ENCODE data around the gene TNIP1.
A peak's percentile ranks its signal among the peaks of the same experiment; 100 is the strongest.

The TNIP1 gene

GRCh38 chr5:151085517-151086041, 4.7 kb upstream of the TNIP1 start:
- Mint-ChIP-seq H3K4me1 (ENCODE audit: low read depth) (peaks cover 77% of the 10 kb centered on the region), H3K27me3 (no peaks in the 10 kb centered on the region), H3K9me3 (no peaks in the 10 kb centered on the region), H3K4me3 (peak overlapping the region; percentile 68), H3K27ac (peak overlapping the region; percentile 80), H3K36me3 (ENCODE audit: low read depth) (peaks cover 1% of the 10 kb centered on the region)
- intact Hi-C loops (cut with micrococcal nuclease) = loop anchor here (1.0 kb wide), 1 partner anchor 8 kb away; no protein-coding TSS in a partner anchor

- H3K27me3 Mint-ChIP-seq = no peaks in the 10 kb centered on the region
- H3K27ac Mint-ChIP-seq = peak overlapping the region; percentile 80
- H3K36me3 Mint-ChIP-seq (ENCODE audit: low read depth) = peaks cover 12% of the 10 kb centered on the region
- no peak overlapping the region for H3K4me3 Mint-ChIP-seq
- intact Hi-C loops (cut with micrococcal nuclease) = no loop called here
- no peaks in the 10 kb centered on the region for H3K9me3 Mint-ChIP-seq
- peaks cover 76% of the 10 kb centered on the region for H3K4me1 Mint-ChIP-seq (ENCODE audit: low read depth)
These were observed 3.5 kb upstream of the TNIP1 start for GRCh38 chr5:151084363-151084762.

- no peaks in the 10 kb centered on the region for H3K9me3 Mint-ChIP-seq
- peaks cover 24% of the 10 kb centered on the region for H3K36me3 Mint-ChIP-seq (ENCODE audit: low read depth)
- intact Hi-C loops (cut with micrococcal nuclease) = no loop called here
- peak overlapping the region; percentile 95 for H3K27ac Mint-ChIP-seq
- no peaks in the 10 kb centered on the region for H3K27me3 Mint-ChIP-seq
- H3K4me1 Mint-ChIP-seq (ENCODE audit: low read depth) = peaks cover 76% of the 10 kb centered on the region
- H3K4me3 Mint-ChIP-seq = peak overlapping the region; percentile 66
These were observed 2.3 kb upstream of the TNIP1 start for GRCh38 chr5:151083081-151083676.

- no peaks in the 10 kb centered on the region for H3K27me3 Mint-ChIP-seq
- peaks cover 31% of the 10 kb centered on the region for H3K36me3 Mint-ChIP-seq (ENCODE audit: low read depth)
- H3K27ac Mint-ChIP-seq = peak overlapping the region; percentile 95
- intact Hi-C loops (cut with micrococcal nuclease) = no loop called here
- peaks cover 79% of the 10 kb centered on the region for H3K4me1 Mint-ChIP-seq (ENCODE audit: low read depth)
- H3K9me3 Mint-ChIP-seq = no peaks in the 10 kb centered on the region
- peak overlapping the region; percentile 66 for H3K4me3 Mint-ChIP-seq
These were observed 1.6 kb upstream of the TNIP1 start for GRCh38 chr5:151082282-151082902.

DNA sequence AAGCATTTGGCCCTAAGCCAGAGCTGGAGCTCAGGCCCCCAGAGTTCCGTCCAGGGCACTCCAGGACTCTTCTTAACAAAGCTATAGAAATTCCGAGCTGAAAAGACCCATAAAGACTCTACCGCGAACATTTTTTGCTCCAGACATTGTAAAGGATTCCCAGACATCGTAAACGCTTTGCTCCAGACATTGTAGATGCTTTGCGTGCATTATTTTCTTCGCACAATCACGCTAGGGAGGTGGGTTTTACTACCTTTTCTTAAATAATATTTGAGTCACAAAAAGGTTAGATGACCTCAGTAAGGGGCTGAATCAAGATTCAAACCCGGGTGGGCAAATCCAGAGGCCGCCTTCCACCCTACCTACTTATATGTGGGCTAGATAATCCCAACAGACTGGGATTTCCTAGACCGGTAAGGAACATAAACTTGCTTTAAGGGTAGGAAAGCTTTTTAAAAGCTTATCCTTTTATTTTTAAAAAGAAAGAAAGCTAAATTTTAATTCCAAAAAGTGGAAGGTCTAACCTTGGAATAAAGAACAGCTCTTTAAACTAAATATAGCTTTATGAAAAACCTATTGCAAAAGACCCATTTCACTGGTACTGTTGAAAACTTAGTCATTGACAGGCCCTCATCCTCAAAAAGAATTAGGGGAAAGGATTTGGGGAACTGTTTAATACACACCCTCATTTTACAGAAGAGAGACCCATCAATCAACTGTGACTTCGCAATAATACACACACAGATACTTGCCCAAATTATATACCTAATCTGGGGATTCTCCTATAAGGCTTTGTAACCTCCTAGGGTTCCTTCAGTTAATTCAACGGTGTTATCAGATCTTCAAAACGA, 822 bp upstream of the TNIP1 start:
- H3K27ac Mint-ChIP-seq = peak overlapping the region; percentile 95
- H3K36me3 Mint-ChIP-seq (ENCODE audit: low read depth) = peaks cover 39% of the 10 kb centered on the region
- H3K4me1 Mint-ChIP-seq (ENCODE audit: low read depth) = peaks cover 80% of the 10 kb centered on the region
- intact Hi-C loops (cut with micrococcal nuclease) = no loop called here
- H3K4me3 Mint-ChIP-seq = peak overlapping the region; percentile 85
- H3K27me3 Mint-ChIP-seq = no peaks in the 10 kb centered on the region
- no peaks in the 10 kb centered on the region for H3K9me3 Mint-ChIP-seq

DNA sequence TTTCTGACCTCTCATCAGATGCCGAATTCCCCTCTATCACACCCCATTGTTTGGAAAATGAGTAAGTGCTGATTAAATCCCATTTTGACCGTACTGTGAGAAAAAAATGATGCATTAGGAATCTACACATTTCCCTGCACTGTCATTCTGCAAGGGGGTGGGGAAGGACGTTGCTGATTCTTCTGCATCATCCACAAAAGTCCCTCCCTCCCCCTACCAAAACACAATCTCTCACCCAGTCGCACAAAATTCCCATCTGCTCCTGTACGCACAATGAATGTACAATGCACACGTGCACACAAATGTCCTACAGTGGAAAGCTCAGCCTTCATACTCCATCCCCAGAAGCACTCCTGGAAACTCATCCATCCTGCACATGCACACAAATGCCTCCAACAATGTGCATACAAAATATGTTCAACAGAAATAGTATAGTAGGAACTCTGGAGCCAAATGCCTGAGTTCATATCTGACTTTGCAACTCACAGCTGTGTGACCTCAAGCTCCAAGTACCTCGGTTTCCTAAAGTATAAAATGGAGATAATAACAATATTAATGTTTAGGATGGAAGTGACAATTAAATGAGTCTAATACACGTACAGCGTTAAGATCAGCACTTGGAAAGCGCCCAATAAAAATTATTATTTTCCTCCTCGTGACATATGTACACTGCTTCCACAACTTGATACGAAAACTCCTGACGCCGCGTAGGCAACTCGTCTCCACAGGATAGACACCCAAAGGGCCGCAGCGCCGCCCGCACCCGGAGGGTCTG, 809 bp downstream of the TNIP1 start:
- Mint-ChIP-seq H3K9me3 (no peaks in the 10 kb centered on the region), H3K27ac (peak overlapping the region; percentile 95), H3K4me3 (peak overlapping the region; percentile 85), H3K4me1 (ENCODE audit: low read depth) (peaks cover 80% of the 10 kb centered on the region), H3K27me3 (no peaks in the 10 kb centered on the region), H3K36me3 (ENCODE audit: low read depth) (peaks cover 55% of the 10 kb centered on the region)
- intact Hi-C loops (cut with micrococcal nuclease) = no loop called here

DNA sequence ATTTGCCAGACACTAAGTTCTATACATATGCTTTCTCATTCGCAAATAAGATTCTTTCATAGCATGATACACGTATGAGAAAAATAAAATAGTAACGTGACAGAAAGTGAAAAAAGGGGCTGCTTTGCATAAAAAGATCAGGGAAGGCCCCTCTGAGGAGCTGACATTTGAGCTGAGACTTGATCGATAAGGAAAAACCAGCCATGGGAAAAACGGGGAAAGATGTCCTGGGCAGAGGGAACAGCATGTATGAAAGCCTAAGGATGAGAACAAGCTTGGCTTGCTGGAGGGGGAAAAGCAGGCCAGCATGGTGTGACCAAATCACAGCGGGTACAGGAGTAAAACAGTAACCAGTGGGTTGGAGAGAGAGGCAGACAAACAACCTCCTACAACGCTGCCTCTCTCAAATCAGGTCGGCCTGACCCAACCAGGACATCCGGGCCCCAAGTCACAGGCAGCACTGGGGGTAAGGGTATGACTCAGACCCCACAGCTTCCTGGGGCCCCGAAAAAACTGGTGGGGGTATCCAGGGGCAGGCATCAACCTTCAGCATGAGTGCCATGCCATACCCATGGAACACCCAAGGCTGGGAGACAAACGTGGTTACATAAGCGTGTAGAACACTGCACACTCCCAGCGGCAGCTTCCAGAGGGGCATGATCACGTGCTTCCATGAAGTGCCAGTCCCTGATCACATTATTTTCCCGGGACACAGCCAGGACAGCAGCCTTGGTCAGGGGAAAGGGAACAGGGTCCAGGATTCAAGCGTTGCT, 2.2 kb downstream of the TNIP1 start:
- Mint-ChIP-seq H3K36me3 (ENCODE audit: low read depth) (peaks cover 63% of the 10 kb centered on the region), H3K27me3 (no peaks in the 10 kb centered on the region), H3K4me1 (ENCODE audit: low read depth) (peaks cover 76% of the 10 kb centered on the region), H3K27ac (peak overlapping the region; percentile 55), H3K4me3 (peak overlapping the region; percentile 37), H3K9me3 (no peaks in the 10 kb centered on the region)
- intact Hi-C loops (cut with micrococcal nuclease) = no loop called here

DNA sequence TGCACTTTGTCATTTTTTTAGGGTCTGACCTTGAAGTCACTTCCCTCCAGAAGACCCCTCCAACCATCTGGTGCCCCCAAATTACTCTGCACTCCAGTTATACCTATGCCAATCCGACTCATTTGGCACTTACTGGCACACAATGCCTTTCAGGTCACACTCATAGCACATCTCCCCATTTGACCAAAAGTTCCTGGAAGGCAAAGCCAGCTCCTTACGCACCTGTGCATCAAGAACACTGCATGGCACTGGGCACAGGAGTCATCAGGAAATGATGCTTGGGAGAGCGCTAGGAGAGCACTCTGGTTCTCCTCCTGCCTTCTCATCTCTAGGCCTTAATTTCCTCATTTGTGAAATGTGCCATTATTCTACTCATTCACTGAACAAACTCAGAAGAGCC, 2.9 kb downstream of the TNIP1 start:
- intact Hi-C loops (cut with micrococcal nuclease) = no loop called here
- H3K4me1 Mint-ChIP-seq (ENCODE audit: low read depth) = peaks cover 72% of the 10 kb centered on the region
- H3K27me3 Mint-ChIP-seq = no peaks in the 10 kb centered on the region
- no peak overlapping the region for H3K4me3 Mint-ChIP-seq
- no peaks in the 10 kb centered on the region for H3K9me3 Mint-ChIP-seq
- H3K27ac Mint-ChIP-seq = peak overlapping the region; percentile 55
- peaks cover 71% of the 10 kb centered on the region for H3K36me3 Mint-ChIP-seq (ENCODE audit: low read depth)

DNA sequence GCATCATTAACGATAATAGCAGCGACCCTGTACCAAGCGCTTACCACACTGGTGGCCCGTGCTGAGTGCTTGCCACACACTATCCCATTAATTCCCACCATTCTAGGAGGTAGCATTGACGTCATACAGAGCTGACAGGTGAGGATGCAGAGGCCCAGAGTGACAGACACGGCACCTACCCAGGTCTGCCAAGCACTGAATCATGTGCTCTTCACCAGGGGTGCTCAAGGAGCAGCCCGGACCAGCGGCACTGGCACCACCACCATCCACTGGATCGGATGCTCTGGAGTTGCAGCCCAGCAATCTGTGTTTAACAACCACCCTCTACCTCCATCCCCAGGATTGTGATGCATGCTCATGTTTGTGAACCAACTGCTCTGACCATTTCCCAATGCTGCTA, 3.4 kb downstream of the TNIP1 start:
- intact Hi-C loops (cut with micrococcal nuclease) = no loop called here
- Mint-ChIP-seq H3K4me3 (no peak overlapping the region), H3K9me3 (no peaks in the 10 kb centered on the region), H3K27me3 (no peaks in the 10 kb centered on the region), H3K36me3 (ENCODE audit: low read depth) (peaks cover 76% of the 10 kb centered on the region), H3K27ac (no peak overlapping the region), H3K4me1 (ENCODE audit: low read depth) (peaks cover 72% of the 10 kb centered on the region)

- intact Hi-C loops (cut with micrococcal nuclease) = no loop called here
- Mint-ChIP-seq H3K4me3 (no peak overlapping the region), H3K36me3 (ENCODE audit: low read depth) (peaks cover 84% of the 10 kb centered on the region), H3K9me3 (no peaks in the 10 kb centered on the region), H3K4me1 (ENCODE audit: low read depth) (peaks cover 77% of the 10 kb centered on the region), H3K27ac (no peak overlapping the region), H3K27me3 (no peaks in the 10 kb centered on the region)
These were observed 4.2 kb downstream of the TNIP1 start for GRCh38 chr5:151076616-151077015.

DNA sequence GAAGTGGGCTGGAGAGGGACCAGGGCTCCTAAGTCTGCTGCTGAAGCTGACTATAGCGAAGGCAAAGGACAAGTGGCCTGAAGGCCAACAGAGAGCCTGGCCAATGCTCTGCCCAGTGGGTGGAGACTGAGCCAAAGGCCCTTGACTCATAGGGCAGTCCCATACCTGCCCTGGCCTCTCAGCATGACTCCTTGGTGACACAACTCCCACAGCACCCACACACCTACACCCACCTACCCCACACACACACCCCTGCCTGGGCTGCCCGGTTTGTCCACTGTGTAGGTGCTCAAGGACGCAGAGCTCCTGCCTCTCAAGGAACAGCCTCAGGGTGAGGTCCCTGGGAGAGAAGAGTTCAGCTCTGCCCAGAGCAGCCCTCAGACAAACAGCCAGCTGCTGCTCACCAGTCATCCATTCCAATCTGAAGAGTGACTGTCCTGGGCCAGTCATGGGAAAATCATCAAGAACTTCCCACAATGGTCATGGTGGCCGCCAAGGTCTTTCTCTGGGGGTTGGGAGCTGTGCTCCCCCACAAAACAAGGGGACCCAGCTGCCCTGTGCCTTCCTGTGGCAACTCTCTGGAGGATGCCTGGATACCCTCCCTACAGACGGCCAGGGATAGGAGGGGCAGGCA, 5.0 kb downstream of the TNIP1 start:
- peaks cover 85% of the 10 kb centered on the region for H3K4me1 Mint-ChIP-seq (ENCODE audit: low read depth)
- peak overlapping the region; percentile 12 for H3K27ac Mint-ChIP-seq
- intact Hi-C loops (cut with micrococcal nuclease) = no loop called here
- peaks cover 91% of the 10 kb centered on the region for H3K36me3 Mint-ChIP-seq (ENCODE audit: low read depth)
- no peaks in the 10 kb centered on the region for H3K27me3 Mint-ChIP-seq
- no peaks in the 10 kb centered on the region for H3K9me3 Mint-ChIP-seq
- H3K4me3 Mint-ChIP-seq = no peak overlapping the region

DNA sequence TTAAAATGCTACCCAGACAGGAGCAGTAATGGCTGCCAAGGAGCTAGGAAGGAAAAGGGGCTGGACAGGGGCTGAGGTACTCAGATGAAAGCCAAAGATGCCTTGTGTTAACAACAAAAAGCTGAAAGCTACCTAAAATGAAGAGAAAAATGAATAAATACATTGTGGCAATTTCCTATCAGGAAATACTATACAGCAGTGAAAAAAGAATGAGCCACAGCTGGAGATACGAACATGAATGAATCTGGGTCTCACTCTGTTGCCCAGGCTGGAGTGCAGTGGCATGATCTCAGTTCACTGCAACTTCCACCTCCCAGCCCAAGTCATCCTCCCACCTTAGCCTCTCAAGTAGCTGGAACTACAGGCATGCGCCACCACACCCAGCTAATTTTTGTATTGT, 6.3 kb downstream of the TNIP1 start:
- intact Hi-C loops (cut with micrococcal nuclease) = no loop called here
- Mint-ChIP-seq H3K4me3 (no peak overlapping the region), H3K4me1 (ENCODE audit: low read depth) (peaks cover 90% of the 10 kb centered on the region), H3K9me3 (no peaks in the 10 kb centered on the region), H3K27ac (no peak overlapping the region), H3K27me3 (no peaks in the 10 kb centered on the region), H3K36me3 (ENCODE audit: low read depth) (peaks cover 86% of the 10 kb centered on the region)
